H9 (cell line): Measurements from ENCODE around the gene CD4. TPM values are rescaled to one million over a fixed set of nuclear protein-coding genes. Genes with fewer than 3 reads are reported as not detected.

ENCODE experiments used
- DNase-seq: peaks from one replicate; pipeline ENCODE4 v3.0.0-alpha.2; 2017
- H2AFZ ChIP-seq: one replicate; pipeline ENCODE4 v1.6.1; 2013; ENCODE audit warnings: mild to moderate bottlenecking, low read length, control low read depth, moderate library complexity
- H2AK5ac ChIP-seq: 2 replicates; pipeline ENCODE4 v1.6.1; 2013; ENCODE audit warnings: low read length, control low read depth, mixed read lengths; ENCODE audit not compliant: insufficient read length
- H2BK120ac ChIP-seq: one replicate; pipeline ENCODE4 v1.6.1; 2013; ENCODE audit warnings: low read depth, mild to moderate bottlenecking, low read length, control low read depth, inconsistent platforms; ENCODE audit not compliant: poor library complexity, severe bottlenecking
- H2BK12ac ChIP-seq: 2 replicates; pipeline ENCODE4 v1.6.1; 2013; ENCODE audit warnings: low read length, control low read depth, mixed read lengths, low read depth; ENCODE audit not compliant: insufficient read length
- H2BK15ac ChIP-seq: 2 replicates; pipeline ENCODE4 v1.6.1; 2013; ENCODE audit warnings: low read depth, low read length, control low read depth
- H2BK20ac ChIP-seq: one replicate; pipeline ENCODE4 v1.6.1; 2013; ENCODE audit warnings: low read depth, mild to moderate bottlenecking, low read length, control low read depth, inconsistent platforms; ENCODE audit not compliant: poor library complexity, severe bottlenecking
- H2BK5ac ChIP-seq: 2 replicates; pipeline ENCODE4 v1.6.1; 2013; ENCODE audit warnings: low read length, control low read depth, mixed read lengths; ENCODE audit not compliant: insufficient read length
- H3K14ac ChIP-seq: 2 replicates; pipeline ENCODE4 v1.6.1; 2013; ENCODE audit warnings: low read length, control low read depth; ENCODE audit not compliant: insufficient read depth
- H3K18ac ChIP-seq: 2 replicates; pipeline ENCODE4 v1.6.1; 2013; ENCODE audit warnings: low read depth, mild to moderate bottlenecking, mixed read lengths, low read length, control low read depth; ENCODE audit not compliant: insufficient read length
- H3K23ac ChIP-seq: 2 replicates; pipeline ENCODE4 v1.6.1; 2013; ENCODE audit warnings: low read length, control low read depth, mixed read lengths, low read depth; ENCODE audit not compliant: insufficient read length
- H3K23me2 ChIP-seq: 2 replicates; pipeline ENCODE4 v1.6.1; 2013; ENCODE audit warnings: low read depth, mild to moderate bottlenecking, mixed read lengths, low read length, control low read depth; ENCODE audit not compliant: insufficient read length, poor library complexity, severe bottlenecking
- H3K27ac ChIP-seq: 2 replicates; pipeline ENCODE4 v1.5.1; 2013; ENCODE audit warnings: low read length, control low read depth, mixed read lengths, low read depth; ENCODE audit not compliant: insufficient read length
- H3K27me3 ChIP-seq: 2 replicates; pipeline ENCODE4 v1.6.1; 2013; ENCODE audit warnings: low read length, control low read depth, inconsistent platforms; ENCODE audit not compliant: insufficient read depth
- H3K4ac ChIP-seq: 2 replicates; pipeline ENCODE4 v1.6.1; 2013; ENCODE audit warnings: low read depth, mild to moderate bottlenecking, control low read depth, inconsistent platforms, low read length, moderate library complexity
- H3K4me1 ChIP-seq: 2 replicates; pipeline ENCODE4 v1.6.1; 2013; ENCODE audit warnings: low read length, control low read depth, inconsistent platforms; ENCODE audit not compliant: insufficient read depth
- H3K4me2 ChIP-seq: 2 replicates; pipeline ENCODE4 v1.6.1; 2013; ENCODE audit warnings: low read length, control low read depth, mixed read lengths; ENCODE audit not compliant: insufficient read length, insufficient read depth
- H3K56ac ChIP-seq: 2 replicates; pipeline ENCODE4 v1.6.1; 2013; ENCODE audit warnings: low read depth, mild to moderate bottlenecking, mixed read lengths, low read length, control low read depth; ENCODE audit not compliant: insufficient read length
- H3K79me1 ChIP-seq: 2 replicates; pipeline ENCODE4 v1.6.1; 2013; ENCODE audit warnings: low read depth, mild to moderate bottlenecking, moderate library complexity, low read length, control low read depth, inconsistent platforms; ENCODE audit not compliant: insufficient read depth, poor library complexity, severe bottlenecking
- H3K79me2 ChIP-seq: 2 replicates; pipeline ENCODE4 v1.6.1; 2013; ENCODE audit warnings: low read length, control low read depth, inconsistent platforms; ENCODE audit not compliant: insufficient read depth
- H3K9ac ChIP-seq: 2 replicates; pipeline ENCODE4 v1.6.1; 2013; ENCODE audit warnings: low read length, control low read depth, mixed read lengths; ENCODE audit not compliant: insufficient read length; ENCODE audit errors: extremely low read depth
- H3K9me3 ChIP-seq: one replicate; pipeline ENCODE4 v1.6.1; 2013; ENCODE audit warnings: low read depth, low read length, inconsistent platforms; ENCODE audit not compliant: control insufficient read depth
- H3T11ph ChIP-seq: one replicate; pipeline ENCODE4 v1.6.1; 2013; ENCODE audit warnings: mild to moderate bottlenecking, low read length, control low read depth, inconsistent platforms
- H4K20me1 ChIP-seq: one replicate; pipeline ENCODE4 v1.6.1; 2013; ENCODE audit not compliant: control insufficient read depth, insufficient read length, insufficient read depth
- H4K5ac ChIP-seq: 2 replicates; pipeline ENCODE4 v1.6.1; 2013; ENCODE audit warnings: low read depth, mild to moderate bottlenecking, mixed read lengths, low read length, control low read depth; ENCODE audit not compliant: insufficient read length
- H4K8ac ChIP-seq: replicated peaks from 2 replicates; pipeline ENCODE4 v1.6.1; 2013; ENCODE audit warnings: low read length, control low read depth, mixed read lengths, low read depth; ENCODE audit not compliant: insufficient read length
- H4K91ac ChIP-seq: 2 replicates; pipeline ENCODE4 v1.6.1; 2013; ENCODE audit warnings: low read depth, mild to moderate bottlenecking, moderate library complexity, mixed read lengths, low read length, control low read depth; ENCODE audit not compliant: insufficient read length
- H3K27ac Mint-ChIP-seq, 3 experiments: 2 replicates in 2 of 3; 3 replicates in 1 of 3; pipeline ENCODE4 v1.8.0; 2020 to 2021; ENCODE audit warnings: mixed read lengths in 3 of 3, mild to moderate bottlenecking in 1 of 3, moderate library complexity in 1 of 3
- H3K27me3 Mint-ChIP-seq: 2 replicates; pipeline ENCODE4 v1.8.0; 2021; ENCODE audit warnings: low read depth, mild to moderate bottlenecking, moderate library complexity, mixed read lengths
- H3K36me3 Mint-ChIP-seq, 3 experiments: 2 replicates in 2 of 3; 3 replicates in 1 of 3; pipeline ENCODE4 v1.8.0; 2020 to 2021; ENCODE audit warnings: low read depth in 3 of 3, mixed read lengths in 3 of 3; ENCODE audit not compliant: insufficient read depth in 1 of 3
- H3K4me1 Mint-ChIP-seq, 2 experiments: 2 replicates each; pipeline ENCODE4 v1.8.0; 2020; ENCODE audit warnings: mixed read lengths in 2 of 2
- H3K4me3 Mint-ChIP-seq, 2 experiments: 2 replicates in 1 of 2; 3 replicates in 1 of 2; pipeline ENCODE4 v1.8.0; 2020 to 2021; ENCODE audit warnings: mild to moderate bottlenecking in 2 of 2, mixed read lengths in 2 of 2, moderate library complexity in 1 of 2
- H3K9me3 Mint-ChIP-seq, 2 experiments: 2 replicates in 1 of 2; 3 replicates in 1 of 2; pipeline ENCODE4 v1.8.0; 2020; ENCODE audit warnings: mild to moderate bottlenecking in 2 of 2, mixed read lengths in 2 of 2, moderate library complexity in 1 of 2
- WGBS: extraction: QIAGEN DNeasy Blood & Tissue Kit; methylation state at CpG from one replicate; pipeline ENCODE4 v1.1.7; 2013; ENCODE audit warnings: missing lambda C conversion rate, low lambda C conversion rate, mixed read lengths; ENCODE audit not compliant: insufficient read length; ENCODE audit errors: extremely low coverage; 5-methylcytosine and 5-hydroxymethylcytosine counted together
- total RNA-seq: library from RNA; stranded (reverse); gene quantifications from 2 replicates; pipeline ENCODE4 v1.2.1, GENCODE V29; 2021
- TF ChIP-seq, protein P1 (sequence below): fragments of 200-600 bp; sonication (generic); conservative IDR thresholded peaks from 3 replicates; pipeline ENCODE4 v1.8.0; 2021; ENCODE audit warnings: antibody characterized with exemption, mild to moderate bottlenecking

Gene CD4
- total RNA-seq, 1 experiment from 2014 or later, result 1.1 TPM

GRCh38 chr12:6783828-6784227 lies 5.5 kb upstream of the CD4 start:
- H3K79me1 ChIP-seq, result no peaks in the 10 kb centered on the region
- no peak for DNase-seq
- H2BK5ac ChIP-seq, result no peak overlapping the region
- no peak overlapping the region for H4K8ac ChIP-seq
- TF ChIP-seq, protein P1, sequence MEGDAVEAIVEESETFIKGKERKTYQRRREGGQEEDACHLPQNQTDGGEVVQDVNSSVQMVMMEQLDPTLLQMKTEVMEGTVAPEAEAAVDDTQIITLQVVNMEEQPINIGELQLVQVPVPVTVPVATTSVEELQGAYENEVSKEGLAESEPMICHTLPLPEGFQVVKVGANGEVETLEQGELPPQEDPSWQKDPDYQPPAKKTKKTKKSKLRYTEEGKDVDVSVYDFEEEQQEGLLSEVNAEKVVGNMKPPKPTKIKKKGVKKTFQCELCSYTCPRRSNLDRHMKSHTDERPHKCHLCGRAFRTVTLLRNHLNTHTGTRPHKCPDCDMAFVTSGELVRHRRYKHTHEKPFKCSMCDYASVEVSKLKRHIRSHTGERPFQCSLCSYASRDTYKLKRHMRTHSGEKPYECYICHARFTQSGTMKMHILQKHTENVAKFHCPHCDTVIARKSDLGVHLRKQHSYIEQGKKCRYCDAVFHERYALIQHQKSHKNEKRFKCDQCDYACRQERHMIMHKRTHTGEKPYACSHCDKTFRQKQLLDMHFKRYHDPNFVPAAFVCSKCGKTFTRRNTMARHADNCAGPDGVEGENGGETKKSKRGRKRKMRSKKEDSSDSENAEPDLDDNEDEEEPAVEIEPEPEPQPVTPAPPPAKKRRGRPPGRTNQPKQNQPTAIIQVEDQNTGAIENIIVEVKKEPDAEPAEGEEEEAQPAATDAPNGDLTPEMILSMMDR, result no peak
- no CpG with 5 or more reads among the region's 9 CpGs for WGBS
- Mint-ChIP-seq H3K27ac (no peak overlapping the region), H3K36me3 (no peaks in the 10 kb centered on the region), H3K9me3 (no peaks in the 10 kb centered on the region), H3K4me1 (peaks cover 22 to 26% of the 10 kb centered on the region in 2 experiments), H3K27me3 (peaks cover 8% of the 10 kb centered on the region), H3K4me3 (no peak overlapping the region)
- no peaks in the 10 kb centered on the region for H3K9me3 ChIP-seq
- no peaks in the 10 kb centered on the region for H3K79me2 ChIP-seq
- H2BK120ac ChIP-seq, result no peak overlapping the region
- no peaks in the 10 kb centered on the region for H4K20me1 ChIP-seq
- peaks cover 2% of the 10 kb centered on the region; the same call in 1 of the 2 replicates for H3K4me1 ChIP-seq
- no peak overlapping the region for H3K23ac ChIP-seq
- no peak overlapping the region for H3K18ac ChIP-seq
- no peak overlapping the region for H3K14ac ChIP-seq
- no peak overlapping the region for H2AFZ ChIP-seq
- no peak overlapping the region for H2AK5ac ChIP-seq
- H3K27ac ChIP-seq, result no peak overlapping the region
- no peak overlapping the region for H2BK12ac ChIP-seq
- H3K27me3 ChIP-seq, result no peaks in the 10 kb centered on the region
- peaks cover under 1% of the 10 kb centered on the region for H3K23me2 ChIP-seq
- H3K4ac ChIP-seq, result no peak overlapping the region
- no peak overlapping the region for H4K91ac ChIP-seq
- no peak overlapping the region for H4K5ac ChIP-seq
- no peak overlapping the region for H3K4me2 ChIP-seq
- no peak overlapping the region for H3K56ac ChIP-seq
- H3K9ac ChIP-seq, result no peak overlapping the region
- no peak overlapping the region for H2BK15ac ChIP-seq
- H3T11ph ChIP-seq, result no peak overlapping the region
- no peak overlapping the region for H2BK20ac ChIP-seq
